ENCODE measurements around the gene PSMD9. TPM values are rescaled to one million over a fixed set of nuclear protein-coding genes. Genes with fewer than 3 reads are reported as not detected.

PSMD9 gene
- polyA plus RNA-seq, 1 donor (not counting 4 experiments of a cell fraction or from before 2014, with no cell fraction given), result 84.8 TPM

DNA sequence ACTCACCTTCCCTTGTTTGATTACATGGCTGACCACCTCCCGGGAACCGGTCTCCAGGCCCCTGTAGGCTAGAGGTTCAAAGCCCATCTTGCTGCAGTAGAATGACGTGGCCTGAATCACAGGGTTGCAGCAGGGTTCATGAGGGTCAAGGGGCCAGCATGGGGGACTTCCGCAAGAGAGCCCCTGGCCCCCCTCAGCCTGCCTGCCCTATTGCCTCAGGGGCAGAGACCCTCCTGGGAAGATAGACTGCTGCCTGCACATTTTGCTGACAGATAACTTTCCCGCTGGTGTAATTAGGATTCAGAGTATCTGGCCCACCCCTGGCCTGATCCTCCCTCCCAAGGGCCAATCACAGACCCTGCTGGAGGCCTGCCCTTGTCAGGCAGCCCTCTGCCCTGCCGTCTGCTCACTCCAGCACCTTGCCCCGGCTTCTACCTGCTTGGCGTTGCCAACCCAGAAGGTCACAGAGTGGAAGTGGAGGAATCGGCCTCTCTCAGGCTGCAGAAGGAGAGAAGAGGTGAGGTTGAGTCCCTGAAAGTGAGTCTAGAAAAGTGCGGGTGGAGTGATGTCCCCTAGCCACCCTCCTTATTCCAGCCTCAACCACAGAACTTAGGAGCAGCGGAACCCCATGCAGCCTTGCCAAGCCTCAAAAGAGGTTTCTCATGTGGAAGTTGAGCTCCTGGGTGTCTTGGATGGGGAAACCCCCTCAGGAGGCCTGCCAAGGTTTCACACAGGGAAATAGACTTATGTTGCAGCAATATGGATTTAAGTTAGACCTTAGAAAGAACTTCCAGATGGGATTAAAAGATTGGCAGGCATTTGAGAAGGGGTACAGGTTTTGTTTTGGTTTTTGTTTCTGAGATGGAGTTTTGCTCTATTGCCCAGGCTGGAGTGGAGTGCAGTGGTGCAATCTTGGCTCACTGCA lies 31.0 kb upstream of the PSMD9 start:
- no peaks in the 10 kb centered on the region for H4K20me1 ChIP-seq (ENCODE audit: control insufficient read depth, extremely low read depth, insufficient read depth, low read length)
- no peaks in the 10 kb centered on the region for H3K36me3 ChIP-seq (ENCODE audit: control insufficient read depth in 2 of 2, extremely low read depth in 1 of 2, insufficient read depth in 2 of 2, low read length in 2 of 2)
- dilution Hi-C loops (cut with MboI; ENCODE audit: extremely low pct_ligation_motif_present, low sequenced_read_pairs), result no loop called here
- H3K9me1 ChIP-seq (ENCODE audit: control insufficient read depth, extremely low read depth, insufficient read depth, low read length), result no peaks in the 10 kb centered on the region
- FAIRE-seq, result no peak
- TF ChIP-seq, protein P1, sequence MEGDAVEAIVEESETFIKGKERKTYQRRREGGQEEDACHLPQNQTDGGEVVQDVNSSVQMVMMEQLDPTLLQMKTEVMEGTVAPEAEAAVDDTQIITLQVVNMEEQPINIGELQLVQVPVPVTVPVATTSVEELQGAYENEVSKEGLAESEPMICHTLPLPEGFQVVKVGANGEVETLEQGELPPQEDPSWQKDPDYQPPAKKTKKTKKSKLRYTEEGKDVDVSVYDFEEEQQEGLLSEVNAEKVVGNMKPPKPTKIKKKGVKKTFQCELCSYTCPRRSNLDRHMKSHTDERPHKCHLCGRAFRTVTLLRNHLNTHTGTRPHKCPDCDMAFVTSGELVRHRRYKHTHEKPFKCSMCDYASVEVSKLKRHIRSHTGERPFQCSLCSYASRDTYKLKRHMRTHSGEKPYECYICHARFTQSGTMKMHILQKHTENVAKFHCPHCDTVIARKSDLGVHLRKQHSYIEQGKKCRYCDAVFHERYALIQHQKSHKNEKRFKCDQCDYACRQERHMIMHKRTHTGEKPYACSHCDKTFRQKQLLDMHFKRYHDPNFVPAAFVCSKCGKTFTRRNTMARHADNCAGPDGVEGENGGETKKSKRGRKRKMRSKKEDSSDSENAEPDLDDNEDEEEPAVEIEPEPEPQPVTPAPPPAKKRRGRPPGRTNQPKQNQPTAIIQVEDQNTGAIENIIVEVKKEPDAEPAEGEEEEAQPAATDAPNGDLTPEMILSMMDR (optimal IDR thresholded peaks at IDR 0.05 in 1 of 3, IDR thresholded peaks at IDR 0.05 in 1 of 3, conservative IDR thresholded peaks at IDR 0.05 in 1 of 3; ENCODE audit: extremely low read depth in 1 of 3, insufficient read depth in 2 of 3, low read length in 3 of 3), result no peak
- no peak for TF ChIP-seq EZH2 (IDR thresholded peaks at IDR 0.05; ENCODE audit: low read length)
- no peaks in the 10 kb centered on the region for H3K9me3 ChIP-seq (ENCODE audit: control insufficient read depth, low read depth, low read length)
- H2AFZ ChIP-seq (ENCODE audit: control insufficient read depth, low read length), result no peak overlapping the region
- H3K4me2 ChIP-seq (ENCODE audit: control insufficient read depth, extremely low read depth, insufficient read depth, low read depth, low read length), result no peak overlapping the region
- H3K4me1 ChIP-seq (ENCODE audit: control insufficient read depth, extremely low read depth, insufficient read depth, low read length), result peaks cover 6% of the 10 kb centered on the region
- H3K4me3 ChIP-seq (ENCODE audit: control insufficient read depth in 2 of 3, extremely low read depth in 1 of 3, insufficient read depth in 2 of 3, low read depth in 1 of 3, low read length in 3 of 3), result no peak overlapping the region
- no peaks in the 10 kb centered on the region for H3K79me2 ChIP-seq (ENCODE audit: control insufficient read depth, insufficient read depth, low read length)
- H3K9ac ChIP-seq (ENCODE audit: control insufficient read depth, extremely low read depth, insufficient read depth, low read length), result no peak overlapping the region
- no peak overlapping the region for H3K27ac ChIP-seq (ENCODE audit: control insufficient read depth, insufficient read depth, low read length)
- H3K27me3 ChIP-seq (ENCODE audit: control insufficient read depth, extremely low read depth, insufficient read depth, low read length), result no peaks in the 10 kb centered on the region
- DNase-seq (ENCODE audit: low read depth, low spot score), result no peak

DNA sequence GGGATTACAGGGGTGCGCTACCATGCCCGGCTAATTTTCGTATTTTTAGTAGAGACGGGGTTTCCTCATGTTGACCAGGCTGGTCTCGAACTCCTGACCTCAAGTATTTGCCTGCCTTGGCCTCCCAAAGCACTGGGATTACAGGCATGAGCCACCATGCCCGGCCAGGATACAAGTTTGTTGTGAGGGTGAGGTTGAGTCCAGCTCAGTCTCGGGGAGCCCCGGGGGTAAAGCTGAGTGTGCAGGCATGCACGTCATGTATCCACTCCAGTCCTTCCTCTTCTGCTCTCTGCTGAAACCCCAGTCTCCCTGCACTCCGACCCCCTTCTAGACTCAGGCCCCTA lies 30.3 kb upstream of the PSMD9 start:
- no peak for TF ChIP-seq EZH2 (IDR thresholded peaks at IDR 0.05; ENCODE audit: low read length)
- TF ChIP-seq, protein P1 (optimal IDR thresholded peaks at IDR 0.05 in 1 of 3, IDR thresholded peaks at IDR 0.05 in 1 of 3, conservative IDR thresholded peaks at IDR 0.05 in 1 of 3; ENCODE audit: extremely low read depth in 1 of 3, insufficient read depth in 2 of 3, low read length in 3 of 3), result no peak
- no peaks in the 10 kb centered on the region for H3K79me2 ChIP-seq (ENCODE audit: control insufficient read depth, insufficient read depth, low read length)
- no peak overlapping the region for H3K4me3 ChIP-seq (ENCODE audit: control insufficient read depth in 2 of 3, extremely low read depth in 1 of 3, insufficient read depth in 2 of 3, low read depth in 1 of 3, low read length in 3 of 3)
- no peaks in the 10 kb centered on the region for H4K20me1 ChIP-seq (ENCODE audit: control insufficient read depth, extremely low read depth, insufficient read depth, low read length)
- FAIRE-seq, result no peak
- H3K9me3 ChIP-seq (ENCODE audit: control insufficient read depth, low read depth, low read length), result no peaks in the 10 kb centered on the region
- H3K27me3 ChIP-seq (ENCODE audit: control insufficient read depth, extremely low read depth, insufficient read depth, low read length), result no peaks in the 10 kb centered on the region
- dilution Hi-C loops (cut with MboI; ENCODE audit: extremely low pct_ligation_motif_present, low sequenced_read_pairs), result no loop called here
- peaks cover 6% of the 10 kb centered on the region for H3K4me1 ChIP-seq (ENCODE audit: control insufficient read depth, extremely low read depth, insufficient read depth, low read length)
- no peaks in the 10 kb centered on the region for H3K36me3 ChIP-seq (ENCODE audit: control insufficient read depth in 2 of 2, extremely low read depth in 1 of 2, insufficient read depth in 2 of 2, low read length in 2 of 2)
- H2AFZ ChIP-seq (ENCODE audit: control insufficient read depth, low read length), result no peak overlapping the region
- no peak overlapping the region for H3K27ac ChIP-seq (ENCODE audit: control insufficient read depth, insufficient read depth, low read length)
- no peaks in the 10 kb centered on the region for H3K9me1 ChIP-seq (ENCODE audit: control insufficient read depth, extremely low read depth, insufficient read depth, low read length)
- no peak overlapping the region for H3K4me2 ChIP-seq (ENCODE audit: control insufficient read depth, extremely low read depth, insufficient read depth, low read depth, low read length)
- no peak overlapping the region for H3K9ac ChIP-seq (ENCODE audit: control insufficient read depth, extremely low read depth, insufficient read depth, low read length)
- no peak for DNase-seq (ENCODE audit: low read depth, low spot score)
